ENCODE measurements around the gene PCSK4.
A peak's percentile ranks its signal among the peaks of the same experiment; 100 is the strongest.

Gene PCSK4

GRCh38 chr19:1455336-1456120 is 34.6 kb downstream of the PCSK4 start (continued):
- peak; percentile 65 for TF ChIP-seq EGR2 (tag by site-specific recombination; IDR thresholded peaks at IDR 0.05; ENCODE audit: low read depth)
- TF ChIP-seq ZNF140 (tag by site-specific recombination; IDR thresholded peaks at IDR 0.05) = no peak
- TF ChIP-seq ZNF202 (tag by site-specific recombination; IDR thresholded peaks at IDR 0.05; ENCODE audit: borderline replicate concordance) = no peak
- TF ChIP-seq ZNF416 (tag by site-specific recombination; IDR thresholded peaks at IDR 0.05) = no peak
- no peak for TF ChIP-seq ZNF501 (tag by site-specific recombination; IDR thresholded peaks at IDR 0.05)
- TF ChIP-seq ZNF169 (tag by site-specific recombination; IDR thresholded peaks at IDR 0.05) = no peak
- no peak for TF ChIP-seq ZNF704 (tag by site-specific recombination; IDR thresholded peaks at IDR 0.05)
- TF ChIP-seq ZNF580 (tag by site-specific recombination; IDR thresholded peaks at IDR 0.05) = no peak
- TF ChIP-seq ZNF132 (tag by site-specific recombination; IDR thresholded peaks at IDR 0.05; ENCODE audit: borderline replicate concordance) = no peak
- TF ChIP-seq ZFP41 (tag by site-specific recombination; IDR thresholded peaks at IDR 0.05; ENCODE audit: borderline replicate concordance) = no peak
- no peak for TF ChIP-seq IKZF3 (tag by site-specific recombination; IDR thresholded peaks at IDR 0.05)
- TF ChIP-seq ZNF677 (tag by site-specific recombination; IDR thresholded peaks at IDR 0.05) = no peak
- peak; percentile 84 for TF ChIP-seq SP2 (tag by site-specific recombination; IDR thresholded peaks at IDR 0.05)
- TF ChIP-seq HOXA7 (CRISPR knock-in tag; IDR thresholded peaks at IDR 0.05; ENCODE audit: borderline replicate concordance) = no peak
- TF ChIP-seq ZNF510 (tag by site-specific recombination; IDR thresholded peaks at IDR 0.05; ENCODE audit: insufficient replicate concordance) = no peak
- TF ChIP-seq REST (tag by site-specific recombination; IDR thresholded peaks at IDR 0.05) = no peak
- no peak for TF ChIP-seq PRDM6 (tag by site-specific recombination; IDR thresholded peaks at IDR 0.05)
- TF ChIP-seq ZNF785 (tag by site-specific recombination; IDR thresholded peaks at IDR 0.05) = no peak
- peak; percentile 34 for TF ChIP-seq ZBTB26 (tag by site-specific recombination; optimal IDR thresholded peaks at IDR 0.05)
- peak; percentile 89 for TF ChIP-seq HIC1 (tag by site-specific recombination; IDR thresholded peaks at IDR 0.05)
- no peak for TF ChIP-seq ZNF394 (tag by site-specific recombination; IDR thresholded peaks at IDR 0.05; ENCODE audit: borderline replicate concordance)
- no peak; the same call in 1 of the 2 replicates for TF ChIP-seq SP7 (tag by site-specific recombination; IDR thresholded peaks at IDR 0.05)
- no peak for TF ChIP-seq ZNF280C (tag by site-specific recombination; IDR thresholded peaks at IDR 0.05)
- TF ChIP-seq GLIS1 (tag by site-specific recombination; IDR thresholded peaks at IDR 0.05) = peak; percentile 54; the same call in 1 of the 2 replicates
- TF ChIP-seq KLF1 (tag by site-specific recombination; IDR thresholded peaks at IDR 0.05) = peak; percentile 63
- no peak for TF ChIP-seq ZNF658 (tag by site-specific recombination; IDR thresholded peaks at IDR 0.05)
- TF ChIP-seq YY2 (tag by site-specific recombination; IDR thresholded peaks at IDR 0.05) = no peak

All from HEK293 (cell line).